ENCODE results near the gene RAB23. TPM values are rescaled to one million over a fixed set of nuclear protein-coding genes. Genes with fewer than 3 reads are reported as not detected.

Gene RAB23
- total RNA-seq, 4 donors from 2014 or later: 54.4 to 95.3 (median 68.5) TPM

DNA sequence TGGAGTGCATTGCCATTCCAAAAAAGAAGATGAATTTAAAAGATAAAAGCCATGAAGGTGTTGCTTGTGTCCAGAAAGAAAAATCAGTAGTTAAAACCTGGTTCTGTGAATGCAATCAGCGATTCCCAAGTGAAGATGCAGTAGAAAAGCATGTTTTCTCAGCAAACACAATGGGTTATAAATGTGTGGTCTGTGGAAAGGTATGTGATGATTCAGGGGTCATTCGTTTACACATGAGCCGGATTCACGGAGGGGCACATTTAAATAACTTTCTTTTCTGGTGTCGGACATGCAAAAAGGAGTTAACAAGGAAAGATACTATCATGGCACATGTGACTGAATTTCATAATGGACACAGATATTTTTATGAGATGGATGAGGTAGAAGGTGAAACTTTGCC lies 74.7 kb downstream of the RAB23 start:
- Histone ChIP-seq H3K27ac (no peak overlapping the region), H3K36me3 (no peaks in the 10 kb centered on the region), H3K4me1 (no peaks in the 10 kb centered on the region), H3K4me3 (no peak overlapping the region), H3K9me3 (no peaks in the 10 kb centered on the region), H3K27me3 (no peaks in the 10 kb centered on the region)
- TF ChIP-seq POLR2A (IDR thresholded peaks at IDR 0.05): no peak
- no peak for TF ChIP-seq CTCF (IDR thresholded peaks at IDR 0.05)
- DNase-seq: no peak
- intact Hi-C loops (cut with DNase I; ENCODE audit: low total_unique reads): no loop called here

GRCh38 chr6:57143690-57144089 lies 78.4 kb downstream of the RAB23 start:
- no peak overlapping the region for H3K4me3 ChIP-seq
- H3K36me3 ChIP-seq: no peaks in the 10 kb centered on the region
- intact Hi-C loops (cut with DNase I; ENCODE audit: low total_unique reads): no loop called here
- no peaks in the 10 kb centered on the region for H3K4me1 ChIP-seq
- no peak for DNase-seq
- no peaks in the 10 kb centered on the region for H3K9me3 ChIP-seq
- no peaks in the 10 kb centered on the region for H3K27me3 ChIP-seq
- no peak overlapping the region for H3K27ac ChIP-seq
- TF ChIP-seq CTCF (IDR thresholded peaks at IDR 0.05) (no peak), POLR2A (IDR thresholded peaks at IDR 0.05) (no peak)

DNA sequence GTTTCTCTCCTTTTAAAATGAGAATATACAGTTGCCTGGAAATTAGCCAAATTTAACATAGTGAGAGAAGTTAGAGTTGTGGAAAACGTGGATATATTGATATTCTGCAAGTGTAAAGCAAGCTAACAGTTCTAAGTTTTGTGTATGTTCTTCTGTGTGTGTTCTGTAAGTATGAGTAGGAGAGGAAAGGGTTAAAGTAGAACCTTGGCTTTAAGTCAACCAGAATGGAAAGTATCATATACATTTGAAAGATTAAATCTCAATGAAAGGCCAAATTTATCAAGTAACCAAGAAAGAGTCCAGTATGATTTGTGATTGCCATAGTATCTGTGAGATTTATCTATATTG lies 80.0 kb downstream of the RAB23 start:
- Histone ChIP-seq H3K4me1 (no peaks in the 10 kb centered on the region), H3K4me3 (no peak overlapping the region), H3K9me3 (no peaks in the 10 kb centered on the region), H3K27me3 (no peaks in the 10 kb centered on the region), H3K27ac (no peak overlapping the region), H3K36me3 (no peaks in the 10 kb centered on the region)
- DNase-seq: no peak
- intact Hi-C loops (cut with DNase I; ENCODE audit: low total_unique reads): no loop called here
- TF ChIP-seq POLR2A (IDR thresholded peaks at IDR 0.05) (no peak), CTCF (IDR thresholded peaks at IDR 0.05) (no peak)

GRCh38 chr6:57141451-57142177 lies 80.5 kb downstream of the RAB23 start:
- intact Hi-C loops (cut with DNase I; ENCODE audit: low total_unique reads): no loop called here
- DNase-seq: no peak

GRCh38 chr6:57138026-57138425 lies 84.1 kb downstream of the RAB23 start:
- Histone ChIP-seq H3K9me3 (no peaks in the 10 kb centered on the region), H3K36me3 (no peaks in the 10 kb centered on the region), H3K27ac (no peak overlapping the region), H3K4me3 (no peak overlapping the region), H3K27me3 (no peaks in the 10 kb centered on the region), H3K4me1 (no peaks in the 10 kb centered on the region)
- no peak for DNase-seq
- TF ChIP-seq CTCF (IDR thresholded peaks at IDR 0.05) (no peak), POLR2A (IDR thresholded peaks at IDR 0.05) (no peak)
- intact Hi-C loops (cut with DNase I; ENCODE audit: low total_unique reads): no loop called here

More at GRCh38 chr6:57141451-57142177, 80.5 kb downstream of the RAB23 start:
- Histone ChIP-seq H3K4me1 (no peaks in the 10 kb centered on the region), H3K4me3 (no peak overlapping the region), H3K27ac (no peak overlapping the region), H3K36me3 (no peaks in the 10 kb centered on the region), H3K27me3 (no peaks in the 10 kb centered on the region), H3K9me3 (no peaks in the 10 kb centered on the region)
- TF ChIP-seq CTCF (IDR thresholded peaks at IDR 0.05): no peak
- TF ChIP-seq POLR2A (IDR thresholded peaks at IDR 0.05): no peak

Measured in uterus (tissue), 4 donors.